Panc1 (cell line): ENCODE measurements around the gene BMAL1.

ENCODE experiments used
- CTCF ChIP-seq: fragments of 450-650 bp; IDR thresholded peaks from 2 replicates; pipeline ENCODE4 v1.5.1; 2017; ENCODE audit warnings: mild to moderate bottlenecking
- POLR2AphosphoS5 ChIP-seq: IDR thresholded peaks from 2 replicates; pipeline ENCODE4 v1.6.1; 2012; ENCODE audit warnings: mild to moderate bottlenecking, low read depth, low read length, moderate library complexity
- TCF7L2 ChIP-seq: IDR thresholded peaks from 2 replicates; pipeline ENCODE4 v1.6.1; 2011; ENCODE audit warnings: mild to moderate bottlenecking, low read depth, low read length, inconsistent platforms

GRCh38 chr11:13278609-13279486, 1.3 kb downstream of the BMAL1 start:
- TF ChIP-seq CTCF, result no peak
- no peak for TF ChIP-seq POLR2AphosphoS5
- no peak for TF ChIP-seq TCF7L2
